ENCODE data around the gene ARHGEF7.

ARHGEF7 gene

GRCh38 chr13:111225810-111226546 lies 110.9 kb downstream of the ARHGEF7 start:
- no peak overlapping the region for H3K4me2 ChIP-seq (ENCODE audit: low read length)
- H3K4me3 ChIP-seq (ENCODE audit: low read depth, low read length) = no peak overlapping the region
- H2BK5ac ChIP-seq (ENCODE audit: low read depth, low read length, poor library complexity) = no peak overlapping the region
- WGBS (ENCODE audit: extremely low coverage, insufficient coverage, insufficient read length) = no CpG with 5 or more reads among the region's 7 CpGs
- H3K4me1 ChIP-seq (ENCODE audit: control insufficient read depth in 1 of 2, insufficient read depth in 2 of 2, low read length in 2 of 2) = no peaks in the 10 kb centered on the region
- H3K9ac ChIP-seq (ENCODE audit: low read length) = no peak overlapping the region
- H2AK5ac ChIP-seq (ENCODE audit: low read length) = no peak overlapping the region
- DNase-seq = no peak
- peaks cover 9% of the 10 kb centered on the region in 2 experiments for H3K36me3 ChIP-seq (ENCODE audit: control insufficient read depth in 1 of 2, insufficient read depth in 2 of 2, low read length in 2 of 2)
- H3K9me3 ChIP-seq (ENCODE audit: insufficient read depth, low read depth, low read length) = no peaks in the 10 kb centered on the region
- H2AFZ ChIP-seq (ENCODE audit: insufficient read depth, low read length, poor library complexity) = no peak overlapping the region
- no peak overlapping the region for H3K14ac ChIP-seq (ENCODE audit: low read length)
- H3K79me2 ChIP-seq (ENCODE audit: control insufficient read depth, insufficient read depth, low read length, poor library complexity) = no peaks in the 10 kb centered on the region
- H4K8ac ChIP-seq (ENCODE audit: low read depth, low read length) = no peak overlapping the region
- H3K27me3 ChIP-seq (ENCODE audit: insufficient read depth, low read length) = no peaks in the 10 kb centered on the region
- no peak overlapping the region for H4K91ac ChIP-seq (ENCODE audit: low read depth, low read length)
- no peak overlapping the region for H3K18ac ChIP-seq (ENCODE audit: low read length)
- H3K23ac ChIP-seq (ENCODE audit: low read length) = no peak overlapping the region
- H4K12ac ChIP-seq (ENCODE audit: low read depth, low read length) = no peak overlapping the region
- no peaks in the 10 kb centered on the region for H3K79me1 ChIP-seq (ENCODE audit: low read length)
- no peak overlapping the region for H2BK12ac ChIP-seq (ENCODE audit: low read length)
- no peak overlapping the region for H3K4ac ChIP-seq (ENCODE audit: low read depth, low read length)
- no peak overlapping the region for H2BK120ac ChIP-seq (ENCODE audit: insufficient read depth, low read length, poor library complexity)
- H3K27ac ChIP-seq (ENCODE audit: low read depth, low read length) = no peak overlapping the region

- Histone ChIP-seq H3K18ac (ENCODE audit: low read length) (no peak overlapping the region), H3K79me1 (ENCODE audit: low read length) (no peaks in the 10 kb centered on the region), H3K9ac (ENCODE audit: low read length) (no peak overlapping the region), H4K8ac (ENCODE audit: low read depth, low read length) (no peak overlapping the region), H2BK120ac (ENCODE audit: insufficient read depth, low read length, poor library complexity) (no peak overlapping the region), H4K12ac (ENCODE audit: low read depth, low read length) (no peak overlapping the region), H3K4me3 (ENCODE audit: low read depth, low read length) (no peak overlapping the region), H3K36me3 (ENCODE audit: control insufficient read depth in 1 of 2, insufficient read depth in 2 of 2, low read length in 2 of 2) (peaks cover 8 to 9% of the 10 kb centered on the region in 2 experiments), H3K9me3 (ENCODE audit: insufficient read depth, low read depth, low read length) (no peaks in the 10 kb centered on the region), H3K4me2 (ENCODE audit: low read length) (no peak overlapping the region), H4K91ac (ENCODE audit: low read depth, low read length) (no peak overlapping the region), H3K27ac (ENCODE audit: low read depth, low read length) (no peak overlapping the region), H3K79me2 (ENCODE audit: control insufficient read depth, insufficient read depth, low read length, poor library complexity) (no peaks in the 10 kb centered on the region), H2AK5ac (ENCODE audit: low read length) (no peak overlapping the region), H2BK12ac (ENCODE audit: low read length) (no peak overlapping the region), H3K27me3 (ENCODE audit: insufficient read depth, low read length) (no peaks in the 10 kb centered on the region), H2AFZ (ENCODE audit: insufficient read depth, low read length, poor library complexity) (no peak overlapping the region), H3K23ac (ENCODE audit: low read length) (no peak overlapping the region), H3K4ac (ENCODE audit: low read depth, low read length) (no peak overlapping the region), H3K4me1 (ENCODE audit: control insufficient read depth in 1 of 2, insufficient read depth in 2 of 2, low read length in 2 of 2) (no peaks in the 10 kb centered on the region), H2BK5ac (ENCODE audit: low read depth, low read length, poor library complexity) (no peak overlapping the region), H3K14ac (ENCODE audit: low read length) (no peak overlapping the region)
- no CpG with 5 or more reads among the region's 2 CpGs for WGBS (ENCODE audit: extremely low coverage, insufficient coverage, insufficient read length)
- DNase-seq = no peak
These were observed 112.3 kb downstream of the ARHGEF7 start for GRCh38 chr13:111227405-111227804.

- Histone ChIP-seq H4K12ac (ENCODE audit: low read depth, low read length) (no peak overlapping the region), H4K91ac (ENCODE audit: low read depth, low read length) (no peak overlapping the region), H3K9ac (ENCODE audit: low read length) (no peak overlapping the region), H3K4ac (ENCODE audit: low read depth, low read length) (no peak overlapping the region), H3K4me1 (ENCODE audit: control insufficient read depth in 1 of 2, insufficient read depth in 2 of 2, low read length in 2 of 2) (no peaks in the 10 kb centered on the region), H4K8ac (ENCODE audit: low read depth, low read length) (no peak overlapping the region), H3K4me3 (ENCODE audit: low read depth, low read length) (no peak overlapping the region), H2BK12ac (ENCODE audit: low read length) (no peak overlapping the region), H3K79me2 (ENCODE audit: control insufficient read depth, insufficient read depth, low read length, poor library complexity) (no peaks in the 10 kb centered on the region), H3K4me2 (ENCODE audit: low read length) (no peak overlapping the region), H3K14ac (ENCODE audit: low read length) (no peak overlapping the region), H3K9me3 (ENCODE audit: insufficient read depth, low read depth, low read length) (no peaks in the 10 kb centered on the region), H2BK120ac (ENCODE audit: insufficient read depth, low read length, poor library complexity) (no peak overlapping the region), H2AK5ac (ENCODE audit: low read length) (no peak overlapping the region), H2BK5ac (ENCODE audit: low read depth, low read length, poor library complexity) (no peak overlapping the region), H3K27ac (ENCODE audit: low read depth, low read length) (no peak overlapping the region), H3K36me3 (ENCODE audit: control insufficient read depth in 1 of 2, insufficient read depth in 2 of 2, low read length in 2 of 2) (peaks cover 8 to 9% of the 10 kb centered on the region in 2 experiments), H3K79me1 (ENCODE audit: low read length) (no peaks in the 10 kb centered on the region), H3K18ac (ENCODE audit: low read length) (no peak overlapping the region), H3K23ac (ENCODE audit: low read length) (no peak overlapping the region), H2AFZ (ENCODE audit: insufficient read depth, low read length, poor library complexity) (no peak overlapping the region), H3K27me3 (ENCODE audit: insufficient read depth, low read length) (no peaks in the 10 kb centered on the region)
- WGBS (ENCODE audit: extremely low coverage, insufficient coverage, insufficient read length) = no CpG with 5 or more reads among the region's 27 CpGs
- DNase-seq = no peak
These were observed 113.4 kb downstream of the ARHGEF7 start for GRCh38 chr13:111228262-111229144.

GRCh38 chr13:111230385-111230930 lies 115.3 kb downstream of the ARHGEF7 start:
- no peaks in the 10 kb centered on the region for H3K9me3 ChIP-seq (ENCODE audit: insufficient read depth, low read depth, low read length)
- no peak overlapping the region for H2BK12ac ChIP-seq (ENCODE audit: low read length)

More at GRCh38 chr13:111230385-111230930, 115.3 kb downstream of the ARHGEF7 start:
- no peak overlapping the region for H3K18ac ChIP-seq (ENCODE audit: low read length)
- H3K4me2 ChIP-seq (ENCODE audit: low read length) = no peak overlapping the region
- H2AFZ ChIP-seq (ENCODE audit: insufficient read depth, low read length, poor library complexity) = no peak overlapping the region
- peaks cover 14% of the 10 kb centered on the region in 2 experiments for H3K36me3 ChIP-seq (ENCODE audit: control insufficient read depth in 1 of 2, insufficient read depth in 2 of 2, low read length in 2 of 2)
- no peak overlapping the region for H3K4ac ChIP-seq (ENCODE audit: low read depth, low read length)
- H2AK5ac ChIP-seq (ENCODE audit: low read length) = no peak overlapping the region
- no peak overlapping the region for H4K8ac ChIP-seq (ENCODE audit: low read depth, low read length)
- no peak overlapping the region for H3K4me3 ChIP-seq (ENCODE audit: low read depth, low read length)
- no peaks in the 10 kb centered on the region for H3K27me3 ChIP-seq (ENCODE audit: insufficient read depth, low read length)
- H3K79me1 ChIP-seq (ENCODE audit: low read length) = no peaks in the 10 kb centered on the region
- no CpG with 5 or more reads among the region's 10 CpGs for WGBS (ENCODE audit: extremely low coverage, insufficient coverage, insufficient read length)
- no peaks in the 10 kb centered on the region for H3K79me2 ChIP-seq (ENCODE audit: control insufficient read depth, insufficient read depth, low read length, poor library complexity)
- no peak overlapping the region for H2BK5ac ChIP-seq (ENCODE audit: low read depth, low read length, poor library complexity)
- H2BK120ac ChIP-seq (ENCODE audit: insufficient read depth, low read length, poor library complexity) = no peak overlapping the region
- no peak overlapping the region for H3K27ac ChIP-seq (ENCODE audit: low read depth, low read length)
- H3K9ac ChIP-seq (ENCODE audit: low read length) = no peak overlapping the region
- H4K12ac ChIP-seq (ENCODE audit: low read depth, low read length) = no peak overlapping the region
- no peak for DNase-seq
- no peak overlapping the region for H3K23ac ChIP-seq (ENCODE audit: low read length)
- no peak overlapping the region for H3K14ac ChIP-seq (ENCODE audit: low read length)
- H3K4me1 ChIP-seq (ENCODE audit: control insufficient read depth in 1 of 2, insufficient read depth in 2 of 2, low read length in 2 of 2) = no peaks in the 10 kb centered on the region
- no peak overlapping the region for H4K91ac ChIP-seq (ENCODE audit: low read depth, low read length)

Data from trophoblast cell (in vitro differentiated cells and primary cell).